ENCODE results near the gene ANO4. TPM values are rescaled to one million over a fixed set of nuclear protein-coding genes. Genes with fewer than 3 reads are reported as not detected.

ANO4 gene
- total RNA-seq, 4 donors from 2014 or later = 0.27 to 0.78 (median 0.48) TPM

GRCh38 chr12:101077791-101078528 is 283.4 kb downstream of the ANO4 start:
- Histone ChIP-seq H3K27me3 (no peaks in the 10 kb centered on the region), H3K4me1 (no peaks in the 10 kb centered on the region), H3K36me3 (no peaks in the 10 kb centered on the region), H3K9me3 (no peaks in the 10 kb centered on the region), H3K4me3 (replicated peaks in 1 of 3) (no peak overlapping the region), H3K27ac (no peak overlapping the region)
- TF ChIP-seq CTCF (IDR thresholded peaks at IDR 0.05) (no peak), POLR2A (IDR thresholded peaks at IDR 0.05) (no peak)
- no peak for DNase-seq
- intact Hi-C loops (cut with DNase I) = no loop called here
- WGBS, 2 donors = 78 to 91% methylated on average over 3 of the region's 3 CpGs

- intact Hi-C loops (cut with DNase I) = no loop called here
- H3K4me1 ChIP-seq = no peaks in the 10 kb centered on the region
- no peak for DNase-seq
- 76 to 79% methylated on average over 6 of the region's 6 CpGs for WGBS, 2 donors
- no peaks in the 10 kb centered on the region for H3K36me3 ChIP-seq
- no peaks in the 10 kb centered on the region for H3K9me3 ChIP-seq
- TF ChIP-seq POLR2A (IDR thresholded peaks at IDR 0.05) = no peak
- no peak for TF ChIP-seq CTCF (IDR thresholded peaks at IDR 0.05)
- H3K27ac ChIP-seq = no peak overlapping the region
- H3K27me3 ChIP-seq = no peaks in the 10 kb centered on the region
- H3K4me3 ChIP-seq (replicated peaks in 1 of 3) = no peak overlapping the region
These were observed 284.1 kb downstream of the ANO4 start for GRCh38 chr12:101078536-101079285.

GRCh38 chr12:101082706-101083105 is 288.1 kb downstream of the ANO4 start:
- no peaks in the 10 kb centered on the region for H3K36me3 ChIP-seq
- no peak overlapping the region for H3K4me3 ChIP-seq (replicated peaks in 1 of 3)
- no peak for DNase-seq
- H3K27ac ChIP-seq = no peak overlapping the region
- intact Hi-C loops (cut with DNase I) = no loop called here
- no peaks in the 10 kb centered on the region for H3K9me3 ChIP-seq
- H3K27me3 ChIP-seq = peaks cover 3% of the 10 kb centered on the region
- TF ChIP-seq CTCF (IDR thresholded peaks at IDR 0.05) (no peak), POLR2A (IDR thresholded peaks at IDR 0.05) (no peak)
- 73 to 86% methylated on average over 3 of the region's 3 CpGs for WGBS, 2 donors
- H3K4me1 ChIP-seq = no peaks in the 10 kb centered on the region

GRCh38 chr12:101086490-101087135 is 292.0 kb downstream of the ANO4 start:
- H3K27ac ChIP-seq = no peak overlapping the region
- DNase-seq = peak in 1 of 2 donors; percentile 4

More at GRCh38 chr12:101086490-101087135, 292.0 kb downstream of the ANO4 start:
- no peak overlapping the region for H3K4me3 ChIP-seq (replicated peaks in 1 of 3)
- H3K4me1 ChIP-seq = no peaks in the 10 kb centered on the region
- intact Hi-C loops (cut with DNase I) = no loop called here
- 27 to 28% methylated on average over 11 of the region's 11 CpGs for WGBS, 2 donors
- peaks cover 3% of the 10 kb centered on the region for H3K27me3 ChIP-seq
- no peak for TF ChIP-seq CTCF (IDR thresholded peaks at IDR 0.05)
- TF ChIP-seq POLR2A (IDR thresholded peaks at IDR 0.05) = no peak
- no peaks in the 10 kb centered on the region for H3K36me3 ChIP-seq
- H3K9me3 ChIP-seq = no peaks in the 10 kb centered on the region
